Colonic mucosa (tissue), 4 donors: ENCODE results near the gene ACTR2. TPM values are rescaled to one million over a fixed set of nuclear protein-coding genes. Genes with fewer than 3 reads are reported as not detected.
"Not testable (repeated sequence)": the region's sequence is repeated elsewhere in the genome, so short reads cannot be mapped to it uniquely, and the experiment has no call there.

ENCODE experiments used
- DNase-seq: peaks from one replicate; pipeline ENCODE4 v3.0.0-alpha.2; 2020
- H3K27ac ChIP-seq: fragments of 200-600 bp; one replicate; pipeline ENCODE4 v1.8.0; 2021
- H3K27me3 ChIP-seq: fragments of 200-600 bp; one replicate; pipeline ENCODE4 v1.8.0; 2021
- H3K36me3 ChIP-seq: fragments of 200-600 bp; one replicate; pipeline ENCODE4 v1.8.0; 2021
- H3K4me1 ChIP-seq: fragments of 200-600 bp; one replicate; pipeline ENCODE4 v1.8.0; 2021; ENCODE audit warnings: mild to moderate bottlenecking
- H3K4me3 ChIP-seq: fragments of 200-600 bp; one replicate; pipeline ENCODE4 v1.8.0; 2021
- H3K9ac ChIP-seq, 2 donors: one replicate each; pipeline ENCODE4 v1.7.0; 2013; ENCODE audit warnings: control low read depth in 2 of 2, low read depth in 2 of 2, low read length in 2 of 2
- H3K9me3 ChIP-seq: fragments of 200-600 bp; one replicate; pipeline ENCODE4 v1.8.0; 2021
- intact Hi-C: fragments of 100-400 bp; cut with DNase I; formaldehyde crosslinking; loops from one replicate; pipeline ENCODE4 v1.14.1; 2022
- total RNA-seq, 2 donors: library from RNA; stranded (reverse); fragmentation: NEBNext Ultra II Directional in 1 of 2; extraction: Animal tissue kit (Norgen Biotek cat#: 25700) in 1 of 2; gene quantifications; one replicate each; pipeline ENCODE4 v1.2.1, GENCODE V29; 2021
- TF ChIP-seq, protein P1 (sequence below): fragments of 200-600 bp; IDR thresholded peaks from one replicate; pipeline ENCODE4 v1.8.0; 2022; ENCODE audit warnings: antibody characterized with exemption, mild to moderate bottlenecking
- donor health status: healthy.
- donor health status: DM: no; HTN: no; CAD: no.
- donor health status: DM: no; HTN: no; CAD: no.

ACTR2 gene
- total RNA-seq, 2 donors from 2014 or later = 314 to 406 TPM

DNA sequence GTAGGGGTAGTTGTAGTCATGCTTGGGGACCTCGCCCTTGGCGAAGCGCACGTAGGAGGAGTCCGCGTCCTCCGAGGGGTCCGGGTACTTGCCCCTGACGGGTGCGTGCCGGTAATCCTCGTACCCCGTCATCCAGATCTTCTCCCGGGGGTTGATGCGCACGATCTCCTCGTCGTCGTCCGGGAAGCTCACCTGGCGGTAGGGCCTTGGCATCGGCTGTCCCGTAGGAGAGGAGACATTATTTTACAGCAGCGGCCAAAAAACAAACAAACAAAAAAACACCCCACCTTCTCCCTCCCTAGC lies 86.3 kb downstream of the ACTR2 start:
- Histone ChIP-seq H3K4me1 (no peaks in the 10 kb centered on the region), H3K9ac (no peak overlapping the region), H3K27ac (no peak overlapping the region), H3K4me3 (no peak overlapping the region), H3K36me3 (peaks cover 5% of the 10 kb centered on the region), H3K9me3 (no peaks in the 10 kb centered on the region), H3K27me3 (no peaks in the 10 kb centered on the region)
- intact Hi-C loops = no loop called here
- TF ChIP-seq, protein P1, sequence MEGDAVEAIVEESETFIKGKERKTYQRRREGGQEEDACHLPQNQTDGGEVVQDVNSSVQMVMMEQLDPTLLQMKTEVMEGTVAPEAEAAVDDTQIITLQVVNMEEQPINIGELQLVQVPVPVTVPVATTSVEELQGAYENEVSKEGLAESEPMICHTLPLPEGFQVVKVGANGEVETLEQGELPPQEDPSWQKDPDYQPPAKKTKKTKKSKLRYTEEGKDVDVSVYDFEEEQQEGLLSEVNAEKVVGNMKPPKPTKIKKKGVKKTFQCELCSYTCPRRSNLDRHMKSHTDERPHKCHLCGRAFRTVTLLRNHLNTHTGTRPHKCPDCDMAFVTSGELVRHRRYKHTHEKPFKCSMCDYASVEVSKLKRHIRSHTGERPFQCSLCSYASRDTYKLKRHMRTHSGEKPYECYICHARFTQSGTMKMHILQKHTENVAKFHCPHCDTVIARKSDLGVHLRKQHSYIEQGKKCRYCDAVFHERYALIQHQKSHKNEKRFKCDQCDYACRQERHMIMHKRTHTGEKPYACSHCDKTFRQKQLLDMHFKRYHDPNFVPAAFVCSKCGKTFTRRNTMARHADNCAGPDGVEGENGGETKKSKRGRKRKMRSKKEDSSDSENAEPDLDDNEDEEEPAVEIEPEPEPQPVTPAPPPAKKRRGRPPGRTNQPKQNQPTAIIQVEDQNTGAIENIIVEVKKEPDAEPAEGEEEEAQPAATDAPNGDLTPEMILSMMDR = no peak
- DNase-seq = no peak

DNA sequence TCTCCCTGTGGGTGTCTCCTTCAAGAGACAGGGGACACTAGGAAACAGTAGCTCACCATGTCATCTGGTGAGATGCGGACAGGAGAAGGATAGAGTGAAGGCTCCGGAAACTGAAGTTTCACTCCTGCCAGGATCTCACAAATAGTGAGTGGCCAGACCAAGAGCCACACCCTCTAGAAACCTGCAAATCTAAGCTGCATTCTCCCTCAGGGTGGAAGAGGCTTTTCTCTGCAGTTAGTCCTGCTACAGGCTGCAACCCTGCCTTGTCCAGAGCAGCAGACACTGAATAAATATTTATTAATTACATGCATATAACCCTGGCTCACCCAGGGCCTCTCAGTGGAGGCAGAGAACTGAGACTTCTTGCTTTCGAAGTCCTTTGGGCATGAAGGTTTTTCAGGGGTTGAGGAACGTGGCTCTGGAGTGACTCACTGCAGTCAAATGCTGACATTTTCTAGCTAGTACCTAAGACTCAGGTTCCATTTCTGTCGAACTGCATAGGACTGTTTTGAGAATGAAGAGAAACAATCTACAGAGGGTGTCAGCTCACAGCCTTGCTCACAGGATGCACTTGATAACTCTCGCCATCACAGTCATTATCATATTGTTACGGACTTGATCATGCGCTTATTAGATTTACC lies 87.3 kb downstream of the ACTR2 start:
- H3K4me3 ChIP-seq = no peak overlapping the region
- peaks cover 5% of the 10 kb centered on the region for H3K36me3 ChIP-seq
- H3K9ac ChIP-seq = no peak overlapping the region
- no peaks in the 10 kb centered on the region for H3K9me3 ChIP-seq
- DNase-seq = no peak
- no peaks in the 10 kb centered on the region for H3K27me3 ChIP-seq
- no peaks in the 10 kb centered on the region for H3K4me1 ChIP-seq
- TF ChIP-seq, protein P1 = no peak
- no peak overlapping the region for H3K27ac ChIP-seq
- intact Hi-C loops = no loop called here

DNA sequence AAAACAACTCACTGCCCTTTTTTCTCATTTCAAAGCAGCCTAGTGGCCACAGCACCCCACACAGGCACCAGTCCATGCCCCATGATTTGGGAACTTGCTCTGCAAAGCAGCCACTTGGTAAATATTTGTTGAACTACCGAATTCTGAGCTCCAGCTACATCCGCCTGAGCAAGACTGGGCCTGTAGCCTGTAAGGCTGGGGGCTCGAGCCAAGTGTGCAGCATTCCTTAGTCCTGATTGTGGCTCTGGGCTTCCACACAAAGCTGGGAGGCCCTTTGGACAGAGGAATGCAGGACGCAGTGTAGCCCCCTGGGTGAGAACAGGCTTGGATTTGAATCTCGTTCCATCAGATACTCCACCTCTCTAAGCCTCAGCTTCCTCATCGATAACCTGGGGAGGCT lies 88.4 kb downstream of the ACTR2 start:
- no peaks in the 10 kb centered on the region for H3K27me3 ChIP-seq
- H3K27ac ChIP-seq = no peak overlapping the region
- H3K4me3 ChIP-seq = no peak overlapping the region
- no peaks in the 10 kb centered on the region for H3K9me3 ChIP-seq
- intact Hi-C loops = no loop called here
- no peak for DNase-seq
- H3K36me3 ChIP-seq = peaks cover 5% of the 10 kb centered on the region
- TF ChIP-seq, protein P1 = no peak
- H3K4me1 ChIP-seq = no peaks in the 10 kb centered on the region
- no peak overlapping the region for H3K9ac ChIP-seq

DNA sequence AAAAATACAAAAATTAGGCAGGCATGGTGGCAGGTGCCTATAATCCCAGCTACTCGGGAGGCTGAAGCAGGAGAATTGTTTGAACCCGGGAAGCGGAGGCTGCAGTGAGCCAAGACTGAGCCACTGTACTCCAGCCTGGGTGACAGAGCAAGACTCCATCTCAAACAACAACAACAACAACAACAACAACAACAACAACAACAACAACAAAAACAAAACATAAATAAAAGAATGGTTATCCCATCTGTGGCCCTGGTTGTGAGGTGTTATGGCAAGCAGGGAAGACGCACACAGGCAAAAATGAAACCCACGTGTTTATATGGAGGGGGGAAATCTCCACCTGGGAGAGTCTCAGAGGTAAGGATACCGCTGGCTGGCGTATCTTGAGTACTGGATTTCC lies 89.7 kb downstream of the ACTR2 start:
- H3K4me1 ChIP-seq, H3K36me3 ChIP-seq, intact Hi-C loops, H3K27me3 ChIP-seq, H3K4me3 ChIP-seq, DNase-seq, H3K27ac ChIP-seq, H3K9me3 ChIP-seq, H3K9ac ChIP-seq: not testable (repeated sequence)

DNA sequence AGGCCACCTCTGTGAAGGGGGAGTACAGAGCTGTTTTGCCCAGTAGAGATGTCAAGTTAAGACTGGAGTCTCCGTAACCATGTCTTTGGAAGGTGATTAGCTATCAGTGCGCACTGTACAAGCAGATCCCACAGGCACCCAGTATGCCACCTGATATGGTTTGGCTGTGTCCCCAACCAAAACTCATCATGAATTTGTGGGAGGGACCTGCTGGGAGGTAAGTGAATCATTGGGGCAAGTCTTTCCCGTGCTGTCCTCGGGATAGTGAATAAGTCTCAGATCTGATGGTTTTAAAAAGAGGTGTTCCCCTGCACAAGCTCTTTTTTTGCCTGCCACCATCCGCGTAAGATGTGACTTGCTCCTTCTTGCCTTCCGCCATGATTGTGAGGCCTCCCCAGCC lies 90.2 kb downstream of the ACTR2 start:
- Histone ChIP-seq H3K27ac (no peak overlapping the region), H3K9me3 (no peaks in the 10 kb centered on the region), H3K4me1 (no peaks in the 10 kb centered on the region), H3K36me3 (peaks cover 5% of the 10 kb centered on the region), H3K4me3 (no peak overlapping the region), H3K27me3 (no peaks in the 10 kb centered on the region), H3K9ac (no peak overlapping the region)
- intact Hi-C loops = no loop called here
- no peak for DNase-seq
- TF ChIP-seq, protein P1 = no peak

DNA sequence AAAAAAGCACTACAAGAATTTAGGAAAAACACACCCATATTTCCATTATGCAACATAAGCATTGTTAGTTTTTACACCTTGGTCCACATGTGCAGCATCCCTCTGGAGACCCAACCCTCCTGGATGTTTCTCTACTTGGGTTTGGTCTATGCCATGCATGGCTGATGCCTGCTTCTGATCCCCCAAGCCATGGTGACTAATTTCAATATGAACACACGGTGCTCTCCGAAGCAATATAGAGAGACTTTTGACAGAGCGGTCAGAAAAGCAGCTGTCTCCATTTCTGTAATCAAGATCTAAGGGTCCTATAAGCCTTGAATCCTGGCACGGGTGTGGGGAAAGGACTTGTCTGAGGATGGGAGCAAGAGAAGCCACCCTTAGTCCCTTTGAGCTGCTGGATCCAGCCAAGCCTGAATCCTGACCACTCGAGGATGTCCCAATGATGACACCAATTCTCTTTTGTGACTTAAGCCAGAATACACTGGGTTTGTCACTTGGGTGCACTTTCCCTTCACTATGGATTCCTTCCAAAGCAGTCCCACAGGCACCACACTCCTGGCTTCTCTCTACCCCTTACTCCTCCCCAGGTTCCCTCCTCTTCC lies 91.5 kb downstream of the ACTR2 start:
- no peak for DNase-seq
- TF ChIP-seq, protein P1 = no peak
- peaks cover under 1% of the 10 kb centered on the region for H3K36me3 ChIP-seq
- no peak overlapping the region for H3K9ac ChIP-seq
- H3K27ac ChIP-seq = no peak overlapping the region
- H3K27me3 ChIP-seq = no peaks in the 10 kb centered on the region
- no peaks in the 10 kb centered on the region for H3K4me1 ChIP-seq
- intact Hi-C loops = no loop called here
- H3K9me3 ChIP-seq = no peaks in the 10 kb centered on the region
- H3K4me3 ChIP-seq = no peak overlapping the region
